ENCODE measurements around the gene LRRC51.
A peak's percentile ranks its signal among the peaks of the same experiment; 100 is the strongest.

DNA sequence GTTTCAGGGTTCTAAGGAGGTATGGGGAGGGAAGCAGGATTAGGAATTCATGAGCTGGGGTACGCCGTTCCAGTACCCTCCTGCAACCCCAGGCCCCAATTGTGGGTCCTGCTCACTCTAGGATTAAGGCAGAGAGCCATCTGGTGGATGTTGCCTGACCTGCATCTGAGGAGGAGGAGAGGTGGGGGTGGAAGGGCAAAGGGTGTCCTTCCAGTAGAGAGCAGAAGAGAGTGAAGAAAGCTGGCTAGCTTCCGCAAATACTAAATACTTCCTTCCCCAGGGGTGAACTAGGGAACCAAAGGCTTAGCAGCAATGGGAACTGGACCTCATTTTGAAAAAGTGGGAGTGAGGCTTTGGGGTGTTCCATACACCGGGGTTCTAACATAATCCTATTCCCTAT, 10.6 kb downstream of the LRRC51 start:
- TF ChIP-seq, protein P1, sequence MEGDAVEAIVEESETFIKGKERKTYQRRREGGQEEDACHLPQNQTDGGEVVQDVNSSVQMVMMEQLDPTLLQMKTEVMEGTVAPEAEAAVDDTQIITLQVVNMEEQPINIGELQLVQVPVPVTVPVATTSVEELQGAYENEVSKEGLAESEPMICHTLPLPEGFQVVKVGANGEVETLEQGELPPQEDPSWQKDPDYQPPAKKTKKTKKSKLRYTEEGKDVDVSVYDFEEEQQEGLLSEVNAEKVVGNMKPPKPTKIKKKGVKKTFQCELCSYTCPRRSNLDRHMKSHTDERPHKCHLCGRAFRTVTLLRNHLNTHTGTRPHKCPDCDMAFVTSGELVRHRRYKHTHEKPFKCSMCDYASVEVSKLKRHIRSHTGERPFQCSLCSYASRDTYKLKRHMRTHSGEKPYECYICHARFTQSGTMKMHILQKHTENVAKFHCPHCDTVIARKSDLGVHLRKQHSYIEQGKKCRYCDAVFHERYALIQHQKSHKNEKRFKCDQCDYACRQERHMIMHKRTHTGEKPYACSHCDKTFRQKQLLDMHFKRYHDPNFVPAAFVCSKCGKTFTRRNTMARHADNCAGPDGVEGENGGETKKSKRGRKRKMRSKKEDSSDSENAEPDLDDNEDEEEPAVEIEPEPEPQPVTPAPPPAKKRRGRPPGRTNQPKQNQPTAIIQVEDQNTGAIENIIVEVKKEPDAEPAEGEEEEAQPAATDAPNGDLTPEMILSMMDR (conservative IDR thresholded peaks at IDR 0.05; ENCODE audit: low read depth, low read length): peak; percentile 91
- TF ChIP-seq FOS (IDR thresholded peaks at IDR 0.05; ENCODE audit: low read depth, low read length): no peak
- TF ChIP-seq POLR2A (IDR thresholded peaks at IDR 0.05; ENCODE audit: low read depth, low read length): no peak
- peak; percentile 79 for TF ChIP-seq RAD21 (IDR thresholded peaks at IDR 0.05; ENCODE audit: low read length)
- TF ChIP-seq RFX5 (IDR thresholded peaks at IDR 0.05; ENCODE audit: low read depth, low read length): no peak
